ENCODE measurements around the gene CAMTA1. TPM values are rescaled to one million over a fixed set of nuclear protein-coding genes. Genes with fewer than 3 reads are reported as not detected.

Gene CAMTA1
- total RNA-seq, 1 experiment from 2014 or later, result 50.3 TPM

DNA sequence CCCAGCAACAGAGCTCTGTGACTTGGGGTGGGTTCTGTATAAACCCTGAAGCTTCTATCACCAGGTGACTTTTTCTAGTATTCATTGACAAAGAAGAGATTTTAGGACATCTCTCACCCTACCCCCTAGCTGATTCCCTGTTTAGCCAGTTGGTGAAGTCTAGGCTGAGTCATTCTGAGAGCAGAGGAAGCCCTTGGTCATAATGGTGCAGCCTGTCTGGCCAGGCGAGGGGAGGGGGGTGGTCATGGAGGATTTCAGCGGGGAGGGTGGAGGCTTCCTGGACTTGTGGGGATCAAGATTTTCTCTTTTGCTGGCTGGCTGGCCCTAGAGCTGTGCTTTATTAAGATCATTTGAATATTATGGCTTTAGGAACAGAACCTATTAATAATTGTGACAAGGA is 262.6 kb downstream of the CAMTA1 start:
- CTCF ChIA-PET, result interaction anchor here (0.7 kb wide), 1 partner anchor 84 kb away, joined by 5 read pairs; no protein-coding TSS in a partner anchor
- BruUV-seq (replicated peaks), result no TSS peak
- Mint-ChIP-seq H3K4me3 (ENCODE audit: low read depth, unreplicated experiment) (no peak overlapping the region), H3K4me1 (ENCODE audit: low read depth, unreplicated experiment) (no peaks in the 10 kb centered on the region), H3K9me3 (ENCODE audit: low read depth, unreplicated experiment) (no peaks in the 10 kb centered on the region), H3K27ac (ENCODE audit: unreplicated experiment) (no peak overlapping the region), H3K36me3 (ENCODE audit: insufficient read depth, unreplicated experiment) (no peaks in the 10 kb centered on the region), H3K27me3 (ENCODE audit: unreplicated experiment) (peaks cover 96% of the 10 kb centered on the region)
- DNase-seq, result no peak
- intact Hi-C loops (cut with micrococcal nuclease; ENCODE audit: unreplicated experiment), result no loop called here
- TF ChIP-seq, protein P1, sequence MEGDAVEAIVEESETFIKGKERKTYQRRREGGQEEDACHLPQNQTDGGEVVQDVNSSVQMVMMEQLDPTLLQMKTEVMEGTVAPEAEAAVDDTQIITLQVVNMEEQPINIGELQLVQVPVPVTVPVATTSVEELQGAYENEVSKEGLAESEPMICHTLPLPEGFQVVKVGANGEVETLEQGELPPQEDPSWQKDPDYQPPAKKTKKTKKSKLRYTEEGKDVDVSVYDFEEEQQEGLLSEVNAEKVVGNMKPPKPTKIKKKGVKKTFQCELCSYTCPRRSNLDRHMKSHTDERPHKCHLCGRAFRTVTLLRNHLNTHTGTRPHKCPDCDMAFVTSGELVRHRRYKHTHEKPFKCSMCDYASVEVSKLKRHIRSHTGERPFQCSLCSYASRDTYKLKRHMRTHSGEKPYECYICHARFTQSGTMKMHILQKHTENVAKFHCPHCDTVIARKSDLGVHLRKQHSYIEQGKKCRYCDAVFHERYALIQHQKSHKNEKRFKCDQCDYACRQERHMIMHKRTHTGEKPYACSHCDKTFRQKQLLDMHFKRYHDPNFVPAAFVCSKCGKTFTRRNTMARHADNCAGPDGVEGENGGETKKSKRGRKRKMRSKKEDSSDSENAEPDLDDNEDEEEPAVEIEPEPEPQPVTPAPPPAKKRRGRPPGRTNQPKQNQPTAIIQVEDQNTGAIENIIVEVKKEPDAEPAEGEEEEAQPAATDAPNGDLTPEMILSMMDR (IDR thresholded peaks at IDR 0.05; ENCODE audit: unreplicated experiment), result no peak

DNA sequence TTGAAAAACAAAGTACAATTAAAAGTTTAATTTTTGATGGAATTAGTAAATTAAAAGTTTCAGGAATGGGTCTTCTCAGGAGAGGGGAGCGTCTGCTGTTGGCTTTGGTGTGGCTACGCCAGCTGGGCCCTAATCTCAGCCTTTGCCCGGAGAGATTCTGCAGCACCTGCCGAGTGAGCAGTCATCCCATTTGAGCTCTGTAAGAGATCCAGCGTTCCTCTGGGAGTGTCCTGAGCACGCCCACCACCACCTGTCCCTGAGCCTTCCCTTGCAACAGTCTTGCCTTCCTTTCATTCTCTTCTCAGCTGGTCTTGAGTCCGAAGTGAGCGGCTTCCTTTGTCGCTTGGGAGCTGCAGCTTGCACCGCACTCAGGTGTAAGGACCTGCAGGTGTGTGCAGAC is 263.1 kb downstream of the CAMTA1 start:
- CTCF ChIA-PET, result no interaction called here
- no peak overlapping the region for H3K4me3 Mint-ChIP-seq (ENCODE audit: low read depth, unreplicated experiment)
- DNase-seq, result no peak
- H3K27me3 Mint-ChIP-seq (ENCODE audit: unreplicated experiment), result peaks cover 96% of the 10 kb centered on the region
- H3K9me3 Mint-ChIP-seq (ENCODE audit: low read depth, unreplicated experiment), result no peaks in the 10 kb centered on the region
- TF ChIP-seq, protein P1 (IDR thresholded peaks at IDR 0.05; ENCODE audit: unreplicated experiment), result no peak
- no peaks in the 10 kb centered on the region for H3K36me3 Mint-ChIP-seq (ENCODE audit: insufficient read depth, unreplicated experiment)
- H3K4me1 Mint-ChIP-seq (ENCODE audit: low read depth, unreplicated experiment), result no peaks in the 10 kb centered on the region
- intact Hi-C loops (cut with micrococcal nuclease; ENCODE audit: unreplicated experiment), result no loop called here
- H3K27ac Mint-ChIP-seq (ENCODE audit: unreplicated experiment), result no peak overlapping the region
- no TSS peak for BruUV-seq (replicated peaks)

DNA sequence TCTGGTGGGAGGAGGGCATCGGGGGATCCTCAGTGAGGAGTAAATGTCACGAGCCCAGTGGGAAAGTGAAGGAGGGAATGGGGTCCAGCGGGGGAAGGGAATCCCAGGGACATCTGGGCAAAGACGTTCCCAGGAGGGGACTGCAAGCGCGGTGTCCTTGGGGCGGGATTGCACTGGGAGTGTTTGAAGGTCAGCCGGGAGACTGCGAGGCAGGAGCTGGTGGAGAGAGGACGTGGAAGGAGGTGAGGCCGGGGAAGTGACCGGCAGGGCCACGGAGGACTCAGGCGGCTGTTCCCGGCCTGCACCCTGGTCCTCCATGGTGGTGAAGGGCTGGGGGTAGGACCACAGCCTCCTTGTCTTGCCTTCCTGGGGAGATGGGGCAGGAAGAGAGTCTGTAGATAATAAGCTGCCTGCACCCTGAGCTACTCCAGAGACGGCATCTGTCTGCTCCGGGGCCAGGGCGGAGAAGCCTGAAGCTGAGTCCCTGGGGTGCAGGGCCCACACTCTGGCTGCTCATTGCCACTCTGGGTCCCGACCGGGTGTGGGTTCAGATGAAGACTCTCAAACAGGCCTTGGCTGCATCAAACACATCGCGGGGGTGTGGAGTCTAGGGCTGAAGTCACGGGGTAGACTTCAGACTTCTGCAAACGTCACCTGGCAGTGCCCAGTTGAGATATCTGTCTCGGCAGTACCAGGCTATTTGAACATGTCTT is 264.8 kb downstream of the CAMTA1 start:
- H3K9me3 Mint-ChIP-seq (ENCODE audit: low read depth, unreplicated experiment), result no peaks in the 10 kb centered on the region
- no TSS peak for BruUV-seq (replicated peaks)
- no peak overlapping the region for H3K27ac Mint-ChIP-seq (ENCODE audit: unreplicated experiment)
- intact Hi-C loops (cut with micrococcal nuclease; ENCODE audit: unreplicated experiment), result no loop called here
- H3K4me3 Mint-ChIP-seq (ENCODE audit: low read depth, unreplicated experiment), result no peak overlapping the region
- TF ChIP-seq, protein P1 (IDR thresholded peaks at IDR 0.05; ENCODE audit: unreplicated experiment), result no peak
- no peaks in the 10 kb centered on the region for H3K4me1 Mint-ChIP-seq (ENCODE audit: low read depth, unreplicated experiment)
- no peak for DNase-seq
- peaks cover 96% of the 10 kb centered on the region for H3K27me3 Mint-ChIP-seq (ENCODE audit: unreplicated experiment)
- CTCF ChIA-PET, result no interaction called here
- no peaks in the 10 kb centered on the region for H3K36me3 Mint-ChIP-seq (ENCODE audit: insufficient read depth, unreplicated experiment)

DNA sequence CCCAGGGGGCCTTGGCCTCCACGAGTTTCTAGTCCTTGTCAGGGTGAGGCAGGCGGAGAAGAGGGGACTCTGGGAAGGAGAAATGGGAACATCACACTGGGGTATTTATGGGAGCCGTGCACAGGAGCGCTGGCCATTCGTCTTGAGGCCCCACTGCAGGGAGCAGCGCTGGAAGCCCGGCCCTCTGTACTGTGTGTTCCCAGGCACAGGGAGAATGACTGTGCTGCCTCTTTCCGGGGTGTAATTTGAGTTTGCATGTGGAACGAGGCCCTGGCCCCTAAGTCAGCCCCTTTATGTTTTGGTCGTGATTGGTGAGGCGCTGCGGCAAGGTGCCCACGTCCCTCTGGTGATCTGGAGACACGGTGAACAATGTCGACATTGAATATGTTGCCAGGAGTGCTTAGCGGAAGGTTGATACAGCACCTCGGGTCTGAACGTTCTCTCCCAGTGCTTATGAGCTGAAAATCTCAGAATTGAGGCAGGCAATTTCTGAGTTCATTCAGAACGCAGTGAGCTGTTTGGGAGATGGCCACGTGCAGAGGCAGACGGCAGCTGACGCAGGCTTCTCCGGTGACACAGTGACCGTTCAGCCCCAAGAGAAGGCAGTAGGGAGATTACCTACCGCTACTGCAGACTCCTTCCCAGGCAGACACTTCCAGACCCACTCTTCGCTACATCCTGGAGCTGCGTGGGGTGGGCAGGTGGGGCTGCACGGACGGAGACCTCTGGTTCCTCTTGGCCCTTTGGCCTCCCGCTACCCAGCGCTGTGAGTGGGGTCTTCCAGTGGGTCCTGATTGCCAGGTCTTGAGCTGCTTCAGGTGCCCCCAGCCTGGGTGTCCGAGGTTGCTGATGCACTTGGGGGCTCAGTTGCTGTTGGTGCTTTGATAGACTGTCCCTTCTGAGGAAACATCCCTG is 265.8 kb downstream of the CAMTA1 start:
- H3K9me3 Mint-ChIP-seq (ENCODE audit: low read depth, unreplicated experiment), result no peaks in the 10 kb centered on the region
- no peak overlapping the region for H3K27ac Mint-ChIP-seq (ENCODE audit: unreplicated experiment)
- H3K36me3 Mint-ChIP-seq (ENCODE audit: insufficient read depth, unreplicated experiment), result no peaks in the 10 kb centered on the region
- no peak for DNase-seq
- no TSS peak for BruUV-seq (replicated peaks)
- peaks cover 96% of the 10 kb centered on the region for H3K27me3 Mint-ChIP-seq (ENCODE audit: unreplicated experiment)
- CTCF ChIA-PET, result no interaction called here
- H3K4me3 Mint-ChIP-seq (ENCODE audit: low read depth, unreplicated experiment), result no peak overlapping the region
- TF ChIP-seq, protein P1 (IDR thresholded peaks at IDR 0.05; ENCODE audit: unreplicated experiment), result no peak
- no peaks in the 10 kb centered on the region for H3K4me1 Mint-ChIP-seq (ENCODE audit: low read depth, unreplicated experiment)
- intact Hi-C loops (cut with micrococcal nuclease; ENCODE audit: unreplicated experiment), result no loop called here
